ENCODE results near the gene CBLN3. TPM values are rescaled to one million over a fixed set of nuclear protein-coding genes. Genes with fewer than 3 reads are reported as not detected.

Gene CBLN3
- total RNA-seq, 4 donors from 2014 or later = 0.16 to 0.36 (median 0.24) TPM; not detected in 1

GRCh38 chr14:24416254-24416931 lies 13.1 kb downstream of the CBLN3 start:
- DNase-seq = no peak
- H3K36me3 ChIP-seq = no peaks in the 10 kb centered on the region
- H3K4me3 ChIP-seq = no peak overlapping the region
- no peaks in the 10 kb centered on the region for H3K27me3 ChIP-seq
- intact Hi-C loops (cut with DNase I; ENCODE audit: low total_unique reads) (no loop called here), in situ Hi-C loops (cut with MboI; ENCODE audit: low sequenced_read_pairs in 4 of 4) (no loop called here)
- H3K4me1 ChIP-seq = no peaks in the 10 kb centered on the region
- TF ChIP-seq CTCF (IDR thresholded peaks at IDR 0.05 in 4 of 5, conservative IDR thresholded peaks at IDR 0.05 in 1 of 5) = no peak
- TF ChIP-seq POLR2A (IDR thresholded peaks at IDR 0.05) = no peak
- H3K27ac ChIP-seq = no peak overlapping the region
- no peaks in the 10 kb centered on the region for H3K9me3 ChIP-seq
- ATAC-seq = no peak

GRCh38 chr14:24415421-24416253 lies 13.8 kb downstream of the CBLN3 start:
- no peak for ATAC-seq
- no peaks in the 10 kb centered on the region for H3K27me3 ChIP-seq
- no peaks in the 10 kb centered on the region for H3K36me3 ChIP-seq
- H3K4me3 ChIP-seq = no peak overlapping the region
- H3K9me3 ChIP-seq = no peaks in the 10 kb centered on the region
- intact Hi-C loops (cut with DNase I; ENCODE audit: low total_unique reads) = no loop called here
- no peaks in the 10 kb centered on the region for H3K4me1 ChIP-seq
- TF ChIP-seq CTCF (IDR thresholded peaks at IDR 0.05 in 4 of 5, conservative IDR thresholded peaks at IDR 0.05 in 1 of 5) (no peak), POLR2A (IDR thresholded peaks at IDR 0.05) (no peak)
- no peak for DNase-seq
- no peak overlapping the region for H3K27ac ChIP-seq
- in situ Hi-C loops (cut with MboI; ENCODE audit: low sequenced_read_pairs in 4 of 4) = no loop called here

GRCh38 chr14:24414732-24415420 lies 14.6 kb downstream of the CBLN3 start:
- no peaks in the 10 kb centered on the region for H3K27me3 ChIP-seq
- no peak for TF ChIP-seq CTCF (IDR thresholded peaks at IDR 0.05 in 4 of 5, conservative IDR thresholded peaks at IDR 0.05 in 1 of 5)
- TF ChIP-seq POLR2A (IDR thresholded peaks at IDR 0.05) = no peak
- no peak overlapping the region for H3K4me3 ChIP-seq
- intact Hi-C loops (cut with DNase I; ENCODE audit: low total_unique reads) (no loop called here), in situ Hi-C loops (cut with MboI; ENCODE audit: low sequenced_read_pairs in 4 of 4) (no loop called here)
- no peak overlapping the region for H3K27ac ChIP-seq
- no peaks in the 10 kb centered on the region for H3K9me3 ChIP-seq
- DNase-seq (no peak), ATAC-seq (no peak)
- H3K4me1 ChIP-seq = no peaks in the 10 kb centered on the region
- no peaks in the 10 kb centered on the region for H3K36me3 ChIP-seq

- no peak for ATAC-seq
Observed at GRCh38 chr14:24414077-24414476, 15.4 kb downstream of the CBLN3 start.

More at GRCh38 chr14:24414077-24414476, 15.4 kb downstream of the CBLN3 start:
- H3K27ac ChIP-seq = no peak overlapping the region
- H3K4me1 ChIP-seq = no peaks in the 10 kb centered on the region
- TF ChIP-seq CTCF (IDR thresholded peaks at IDR 0.05 in 4 of 5, conservative IDR thresholded peaks at IDR 0.05 in 1 of 5) (no peak), POLR2A (IDR thresholded peaks at IDR 0.05) (no peak)
- no peak overlapping the region for H3K4me3 ChIP-seq
- no peaks in the 10 kb centered on the region for H3K27me3 ChIP-seq
- DNase-seq = no peak
- H3K36me3 ChIP-seq = no peaks in the 10 kb centered on the region
- in situ Hi-C loops (cut with MboI; ENCODE audit: low sequenced_read_pairs in 4 of 4) = no loop called here
- intact Hi-C loops (cut with DNase I; ENCODE audit: low total_unique reads) = no loop called here
- H3K9me3 ChIP-seq = no peaks in the 10 kb centered on the region

All from gastrocnemius medialis (tissue), 4 donors.